Lower leg skin (tissue), 4 donors: ENCODE measurements around the gene PARD6B. TPM values are rescaled to one million over a fixed set of nuclear protein-coding genes. Genes with fewer than 3 reads are reported as not detected.
"Not testable (repeated sequence)": the region's sequence is repeated elsewhere in the genome, so short reads cannot be mapped to it uniquely, and the experiment has no call there.

Experiments used
- DNase-seq, 2 donors: peaks; one replicate each; pipeline ENCODE4 v3.0.0-alpha.2; 2019; ENCODE audit warnings: low spot score in 2 of 2
- H3K4me3 ChIP-seq: fragments of 200-600 bp; sonication (generic); 2 replicates; pipeline ENCODE4 v1.5.1; 2017; ENCODE audit warnings: mild to moderate bottlenecking, low read depth; ENCODE audit not compliant: poor library complexity, severe bottlenecking
- CTCF ChIP-seq, 3 donors: fragments of 450-650 bp; IDR thresholded peaks; one replicate each; pipeline ENCODE4 v1.5.1; 2016; ENCODE audit warnings: antibody characterized with exemption in 3 of 3, mild to moderate bottlenecking in 3 of 3, moderate library complexity in 2 of 3
- POLR2A ChIP-seq, 2 donors: fragments of 450-650 bp; IDR thresholded peaks; one replicate each; pipeline ENCODE4 v1.6.1; 2016 to 2017; ENCODE audit warnings: antibody characterized with exemption in 2 of 2, mild to moderate bottlenecking in 1 of 2, moderate library complexity in 1 of 2
- WGBS, 2 donors: methylation state at CpG; one replicate each; pipeline ENCODE4 v1.1.5; 2018; 5-methylcytosine and 5-hydroxymethylcytosine counted together
- intact Hi-C: fragments of 100-400 bp; cut with DNase I; formaldehyde crosslinking; loops from one replicate; pipeline ENCODE4 v1.15.0; 2023; ENCODE audit warnings: low total_unique reads
- total RNA-seq, 4 donors: library from RNA; depleted of rRNA; stranded (reverse); fragments of >200 nt; gene quantifications; one replicate each; pipeline ENCODE4 v1.1.0, GENCODE V29; 2016

PARD6B gene
- total RNA-seq, 4 donors from 2014 or later, result 10.5 to 11.8 (median 10.9) TPM

- peak in 1 of 2 donors; percentile 31 for DNase-seq
- 51 to 57% methylated on average over 11 of the region's 11 CpGs for WGBS, 2 donors
- H3K4me3 ChIP-seq, result no peak overlapping the region
- intact Hi-C loops, result loop anchor here (10.0 kb wide), 1 partner anchor 135 kb away; no protein-coding TSS in a partner anchor
- no peak for TF ChIP-seq CTCF (IDR thresholded peaks at IDR 0.05)
These were observed 58.7 kb downstream of the PARD6B start for GRCh38 chr20:50789968-50790650.

- no peak overlapping the region for H3K4me3 ChIP-seq
- peak; percentile 83 to 97 for DNase-seq
- TF ChIP-seq CTCF (IDR thresholded peaks at IDR 0.05), result no peak
- TF ChIP-seq POLR2A (IDR thresholded peaks at IDR 0.05), result no peak
- WGBS, 2 donors, result 7 to 9% methylated on average over 17 to 21 of the region's 23 CpGs
- intact Hi-C loops, result loop anchor here (10.0 kb wide), 1 partner anchor 134 kb away; no protein-coding TSS in a partner anchor
These were observed 59.4 kb downstream of the PARD6B start for GRCh38 chr20:50790651-50791277.

- TF ChIP-seq POLR2A (IDR thresholded peaks at IDR 0.05) (no peak), CTCF (IDR thresholded peaks at IDR 0.05) (no peak)
- no peak for DNase-seq
- no peak overlapping the region for H3K4me3 ChIP-seq
- 86 to 87% methylated on average over 14 of the region's 14 CpGs for WGBS, 2 donors
- intact Hi-C loops, result loop anchor here (10.0 kb wide), 1 partner anchor 132 kb away; no protein-coding TSS in a partner anchor
These were observed 61.6 kb downstream of the PARD6B start for GRCh38 chr20:50792708-50793574.

- not testable (repeated sequence) for DNase-seq, H3K4me3 ChIP-seq
- WGBS, 2 donors, result 68 to 70% methylated on average over 13 of the region's 13 CpGs
- intact Hi-C loops, result loop anchor here (10.0 kb wide), 1 partner anchor 131 kb away; no protein-coding TSS in a partner anchor
These were observed 62.2 kb downstream of the PARD6B start for GRCh38 chr20:50793575-50794016.

- intact Hi-C loops, result loop anchor here (10.0 kb wide), 1 partner anchor 130 kb away; no protein-coding TSS in a partner anchor
- WGBS, 2 donors, result 16 to 17% methylated on average over 34 to 35 of the region's 35 CpGs
- no peak overlapping the region for H3K4me3 ChIP-seq
- peak in 1 of 2 donors; percentile 86 for DNase-seq
- TF ChIP-seq POLR2A (IDR thresholded peaks at IDR 0.05), result no peak
- TF ChIP-seq CTCF (IDR thresholded peaks at IDR 0.05), result no peak
These were observed 62.9 kb downstream of the PARD6B start for GRCh38 chr20:50794181-50794845.
